Trophoblast cell (in vitro differentiated cells and primary cell): ENCODE results near the gene LIPC.
A peak's percentile ranks its signal among the peaks of the same experiment; 100 is the strongest.

Experiments
- DNase-seq, 2 donors: peaks; one replicate each; pipeline ENCODE4 v3.0.0-alpha.2; 2016
- H2AFZ ChIP-seq: 2 replicates; pipeline ENCODE4 v1.6.1; 2013; ENCODE audit warnings: low read length, moderate library complexity, mild to moderate bottlenecking; ENCODE audit not compliant: insufficient read depth, poor library complexity
- H2AK5ac ChIP-seq: 2 replicates; pipeline ENCODE4 v1.6.1; 2013; ENCODE audit warnings: mild to moderate bottlenecking, low read length
- H2BK120ac ChIP-seq: 2 replicates; pipeline ENCODE4 v1.6.1; 2013; ENCODE audit warnings: low read length, mild to moderate bottlenecking, moderate library complexity; ENCODE audit not compliant: insufficient read depth, poor library complexity
- H2BK12ac ChIP-seq: 2 replicates; pipeline ENCODE4 v1.6.1; 2013; ENCODE audit warnings: mild to moderate bottlenecking, low read length, moderate library complexity
- H2BK5ac ChIP-seq: 2 replicates; pipeline ENCODE4 v1.6.1; 2013; ENCODE audit warnings: low read length, low read depth, moderate library complexity, mild to moderate bottlenecking; ENCODE audit not compliant: poor library complexity
- H3K14ac ChIP-seq: 2 replicates; pipeline ENCODE4 v1.6.1; 2013; ENCODE audit warnings: mild to moderate bottlenecking, low read length
- H3K18ac ChIP-seq: 2 replicates; pipeline ENCODE4 v1.6.1; 2013; ENCODE audit warnings: mild to moderate bottlenecking, low read length
- H3K23ac ChIP-seq: 2 replicates; pipeline ENCODE4 v1.6.1; 2013; ENCODE audit warnings: low read length
- H3K27ac ChIP-seq: 2 replicates; pipeline ENCODE4 v1.5.1; 2013; ENCODE audit warnings: low read depth, mild to moderate bottlenecking, inconsistent platforms, low read length, moderate library complexity
- H3K27me3 ChIP-seq: 2 replicates; pipeline ENCODE4 v1.6.1; 2013; ENCODE audit warnings: inconsistent platforms, mild to moderate bottlenecking, low read length, moderate library complexity; ENCODE audit not compliant: insufficient read depth
- H3K36me3 ChIP-seq, 2 experiments: 1 replicate in 1 of 2; 2 replicates in 1 of 2; pipeline ENCODE4 v1.6.1; 2013; ENCODE audit warnings: low read length in 2 of 2, mild to moderate bottlenecking in 2 of 2, moderate library complexity in 1 of 2; ENCODE audit not compliant: insufficient read depth in 2 of 2, control insufficient read depth in 1 of 2
- H3K4ac ChIP-seq: 2 replicates; pipeline ENCODE4 v1.6.1; 2013; ENCODE audit warnings: low read depth, mild to moderate bottlenecking, low read length, moderate library complexity
- H3K4me1 ChIP-seq, 2 experiments: 1 replicate in 1 of 2; 2 replicates in 1 of 2; pipeline ENCODE4 v1.6.1; 2013; ENCODE audit warnings: low read length in 2 of 2, mild to moderate bottlenecking in 2 of 2, moderate library complexity in 1 of 2; ENCODE audit not compliant: insufficient read depth in 2 of 2, control insufficient read depth in 1 of 2
- H3K4me2 ChIP-seq: 2 replicates; pipeline ENCODE4 v1.6.1; 2013; ENCODE audit warnings: inconsistent platforms, mild to moderate bottlenecking, low read length, moderate library complexity
- H3K4me3 ChIP-seq: 2 replicates; pipeline ENCODE4 v1.5.1; 2013; ENCODE audit warnings: mild to moderate bottlenecking, low read depth, low read length, inconsistent platforms
- H3K79me1 ChIP-seq: one replicate; pipeline ENCODE4 v1.6.1; 2013; ENCODE audit warnings: low read length
- H3K79me2 ChIP-seq: 2 replicates; pipeline ENCODE4 v1.6.1; 2013; ENCODE audit warnings: low read length, mild to moderate bottlenecking; ENCODE audit not compliant: control insufficient read depth, insufficient read depth, poor library complexity
- H3K9ac ChIP-seq: 2 replicates; pipeline ENCODE4 v1.6.1; 2013; ENCODE audit warnings: mild to moderate bottlenecking, low read length
- H3K9me3 ChIP-seq: 2 replicates; pipeline ENCODE4 v1.6.1; 2013; ENCODE audit warnings: low read depth, mild to moderate bottlenecking, control low read depth, inconsistent platforms, low read length; ENCODE audit not compliant: insufficient read depth
- H4K12ac ChIP-seq: 2 replicates; pipeline ENCODE4 v1.6.1; 2013; ENCODE audit warnings: low read depth, mild to moderate bottlenecking, low read length, moderate library complexity
- H4K8ac ChIP-seq: 2 replicates; pipeline ENCODE4 v1.6.1; 2013; ENCODE audit warnings: low read depth, mild to moderate bottlenecking, low read length, moderate library complexity
- H4K91ac ChIP-seq: one replicate; pipeline ENCODE4 v1.6.1; 2013; ENCODE audit warnings: low read depth, mild to moderate bottlenecking, low read length, moderate library complexity
- WGBS: extraction: QIAGEN DNeasy Blood & Tissue Kit; methylation state at CpG from one replicate; pipeline ENCODE4 v1.1.7; 2013; ENCODE audit warnings: missing lambda C conversion rate; ENCODE audit not compliant: insufficient read length, insufficient coverage; ENCODE audit errors: extremely low coverage; 5-methylcytosine and 5-hydroxymethylcytosine counted together

LIPC gene

DNA sequence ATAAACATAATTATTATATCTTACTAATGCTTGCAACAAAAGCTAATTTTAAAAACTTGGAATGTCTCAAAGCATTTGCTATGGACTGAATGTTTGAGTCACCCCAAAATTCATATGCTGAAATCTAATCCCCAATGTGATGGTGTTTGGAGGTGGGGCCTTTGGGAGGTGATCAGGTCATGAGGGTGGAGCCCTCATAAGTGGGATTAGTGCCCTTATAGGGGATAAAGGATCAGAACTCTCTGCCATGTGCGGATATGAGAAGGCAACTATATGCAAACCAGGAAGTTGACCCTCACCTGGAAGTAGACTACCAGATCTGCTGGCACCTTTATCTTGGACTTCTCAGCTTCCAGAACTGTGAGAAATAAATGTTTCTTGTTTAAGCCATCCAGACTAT is 137.7 kb downstream of the LIPC start:
- H3K14ac ChIP-seq: no peak overlapping the region

GRCh38 chr15:58571491-58571890 is 139.7 kb downstream of the LIPC start:
- Histone ChIP-seq H4K8ac (no peak overlapping the region), H3K79me2 (no peaks in the 10 kb centered on the region), H3K27me3 (no peaks in the 10 kb centered on the region), H4K12ac (no peak overlapping the region), H3K79me1 (peaks cover 2% of the 10 kb centered on the region), H3K4ac (no peak overlapping the region), H3K23ac (no peak overlapping the region), H2BK12ac (no peak overlapping the region), H3K9me3 (no peaks in the 10 kb centered on the region), H3K36me3 (no peaks in the 10 kb centered on the region), H3K4me2 (no peak overlapping the region), H3K18ac (no peak overlapping the region), H3K27ac (no peak overlapping the region), H2BK5ac (no peak overlapping the region), H3K4me1 (no peaks in the 10 kb centered on the region), H2BK120ac (no peak overlapping the region), H2AK5ac (no peak overlapping the region), H3K9ac (no peak overlapping the region), H2AFZ (no peak overlapping the region), H3K4me3 (no peak overlapping the region), H3K14ac (no peak overlapping the region), H4K91ac (no peak overlapping the region)
- DNase-seq: no peak
- no CpG with 5 or more reads among the region's 6 CpGs for WGBS

More for the DNA sequence above, 137.7 kb downstream of the LIPC start:
- Histone ChIP-seq H4K12ac (no peak overlapping the region), H3K9me3 (no peaks in the 10 kb centered on the region), H3K79me2 (no peaks in the 10 kb centered on the region), H4K8ac (no peak overlapping the region), H3K79me1 (peaks cover 2% of the 10 kb centered on the region), H2BK5ac (no peak overlapping the region), H3K4ac (no peak overlapping the region), H3K9ac (no peak overlapping the region), H2AFZ (no peak overlapping the region), H3K23ac (no peak overlapping the region), H3K27me3 (no peaks in the 10 kb centered on the region), H3K4me1 (peaks cover 3% of the 10 kb centered on the region in 2 experiments), H3K18ac (no peak overlapping the region), H2BK120ac (no peak overlapping the region), H3K4me3 (no peak overlapping the region), H2AK5ac (no peak overlapping the region), H4K91ac (no peak overlapping the region), H2BK12ac (no peak overlapping the region), H3K36me3 (no peaks in the 10 kb centered on the region), H3K4me2 (no peak overlapping the region), H3K27ac (no peak overlapping the region)
- DNase-seq: peak in 1 of 2 donors; percentile 32
- WGBS: no CpG with 5 or more reads among the region's 1 CpG

DNA sequence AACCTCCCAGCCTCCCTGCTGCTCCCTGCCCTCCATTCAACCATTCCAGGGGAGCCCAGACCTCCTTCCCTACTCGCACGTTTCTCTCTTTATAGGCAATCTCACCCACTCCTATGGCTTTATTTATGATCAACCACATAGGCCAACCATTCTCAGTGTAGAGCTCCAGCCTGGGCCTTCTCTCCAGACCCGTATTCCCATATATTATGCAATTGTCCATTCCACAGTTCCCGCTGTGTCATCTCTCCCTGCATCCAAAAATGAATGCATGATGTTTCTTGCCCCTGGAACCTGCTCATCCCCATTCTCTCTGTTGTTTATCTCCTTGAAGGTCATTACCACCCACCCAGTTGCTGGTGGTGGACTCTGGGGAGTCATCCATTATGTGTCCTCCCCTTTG is 140.7 kb downstream of the LIPC start:
- Histone ChIP-seq H3K36me3 (no peaks in the 10 kb centered on the region), H3K9ac (no peak overlapping the region), H2AK5ac (no peak overlapping the region), H4K91ac (no peak overlapping the region), H2BK5ac (no peak overlapping the region), H3K4ac (no peak overlapping the region), H3K9me3 (no peaks in the 10 kb centered on the region), H3K27me3 (no peaks in the 10 kb centered on the region), H2BK120ac (no peak overlapping the region), H2BK12ac (no peak overlapping the region), H4K8ac (no peak overlapping the region), H3K23ac (no peak overlapping the region), H3K4me3 (no peak overlapping the region), H3K4me1 (no peaks in the 10 kb centered on the region), H2AFZ (no peak overlapping the region), H3K14ac (no peak overlapping the region), H3K79me2 (no peaks in the 10 kb centered on the region), H3K27ac (no peak overlapping the region), H4K12ac (no peak overlapping the region), H3K18ac (no peak overlapping the region), H3K4me2 (no peak overlapping the region), H3K79me1 (peaks cover 2% of the 10 kb centered on the region)
- no CpG with 5 or more reads among the region's 4 CpGs for WGBS
- DNase-seq: peak; percentile 70 to 89

DNA sequence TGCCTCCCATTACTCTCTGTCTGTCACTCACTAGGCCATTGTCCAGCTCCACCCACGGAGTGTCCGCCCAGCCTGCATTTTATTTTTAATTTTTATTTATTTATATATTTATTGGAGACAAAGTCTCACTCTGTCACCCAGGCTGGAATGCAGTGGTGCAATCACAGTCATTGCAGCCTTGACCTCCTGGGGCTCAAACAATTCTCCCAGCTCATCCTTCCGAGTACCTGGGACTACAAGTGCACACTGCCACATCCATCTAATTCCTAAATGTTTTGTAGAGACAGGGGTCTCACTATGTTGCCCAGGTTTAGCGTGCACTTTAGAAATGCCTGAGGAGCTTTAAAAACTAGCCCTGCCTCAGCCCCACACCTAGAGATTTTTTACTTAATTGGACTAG is 141.5 kb downstream of the LIPC start:
- whole genome bisulfite sequencing: no CpG with 5 or more reads among the region's 4 CpGs
- no peaks in the 10 kb centered on the region for H3K9me3 ChIP-seq
- no peak overlapping the region for H2BK120ac ChIP-seq
- no peak overlapping the region for H3K4me3 ChIP-seq
- H2BK12ac ChIP-seq: no peak overlapping the region
- H3K27me3 ChIP-seq: no peaks in the 10 kb centered on the region
- no peak overlapping the region for H3K14ac ChIP-seq
- H3K79me2 ChIP-seq: no peaks in the 10 kb centered on the region
- no peak overlapping the region for H4K12ac ChIP-seq
- no peak overlapping the region for H3K4ac ChIP-seq
- no peak overlapping the region for H2BK5ac ChIP-seq
- no peak overlapping the region for H3K23ac ChIP-seq
- peak; percentile 43 to 64 for DNase-seq
- H3K36me3 ChIP-seq: no peaks in the 10 kb centered on the region
- H3K79me1 ChIP-seq: no peaks in the 10 kb centered on the region
- H2AK5ac ChIP-seq: no peak overlapping the region
- H3K9ac ChIP-seq: no peak overlapping the region
- no peak overlapping the region for H4K8ac ChIP-seq
- H2AFZ ChIP-seq: no peak overlapping the region
- no peaks in the 10 kb centered on the region for H3K4me1 ChIP-seq
- H3K27ac ChIP-seq: no peak overlapping the region
- H3K18ac ChIP-seq: no peak overlapping the region
- H3K4me2 ChIP-seq: no peak overlapping the region
- no peak overlapping the region for H4K91ac ChIP-seq
